NCI-H1694 treated with DMSO at 0.1 percent for 48 hours (cell line): ENCODE results near the gene UGT2A3.

Experiments used
- DNase-seq: peaks from one replicate; lab custom pipeline; 2025; lab: John Stamatoyannopoulos, UW

The UGT2A3 gene

DNA sequence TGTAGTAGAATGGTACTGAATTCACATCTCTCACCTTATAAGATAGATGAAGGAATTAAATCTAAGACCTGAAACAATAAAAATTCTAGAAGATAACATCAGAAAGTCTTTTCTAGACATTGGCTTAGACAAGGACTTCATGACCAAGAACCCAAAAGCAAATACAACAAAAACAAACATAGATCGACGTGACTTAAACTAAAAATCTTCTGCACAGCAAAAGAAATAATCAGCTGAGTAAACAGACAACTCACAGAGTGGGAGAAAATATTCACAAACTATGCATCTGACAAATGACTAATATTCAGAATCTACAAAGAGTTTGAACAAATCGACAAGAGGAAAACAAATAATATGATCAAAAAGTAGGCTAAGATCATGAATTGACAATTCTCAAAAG, 38.8 kb downstream of the UGT2A3 start:
- DNase-seq: no peak

DNA sequence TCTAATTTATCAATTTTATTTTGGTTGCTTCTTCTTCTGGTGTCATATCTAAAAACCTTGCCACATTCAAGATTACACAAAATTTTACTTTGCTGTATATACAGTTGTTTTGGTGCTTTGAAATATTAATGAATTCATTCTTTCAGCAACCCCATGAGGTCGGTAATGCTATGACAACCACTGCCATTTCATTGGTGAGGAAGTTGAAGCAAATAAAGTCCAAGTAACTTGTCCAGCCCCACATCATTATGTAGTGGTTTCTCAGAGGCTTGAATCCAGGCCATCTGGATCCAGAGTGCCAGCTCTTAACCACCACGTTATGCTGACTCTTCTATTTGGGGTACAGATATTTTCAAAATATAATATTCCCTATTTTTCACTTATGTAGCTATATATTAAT, 42.2 kb downstream of the UGT2A3 start:
- DNase-seq: no peak

DNA sequence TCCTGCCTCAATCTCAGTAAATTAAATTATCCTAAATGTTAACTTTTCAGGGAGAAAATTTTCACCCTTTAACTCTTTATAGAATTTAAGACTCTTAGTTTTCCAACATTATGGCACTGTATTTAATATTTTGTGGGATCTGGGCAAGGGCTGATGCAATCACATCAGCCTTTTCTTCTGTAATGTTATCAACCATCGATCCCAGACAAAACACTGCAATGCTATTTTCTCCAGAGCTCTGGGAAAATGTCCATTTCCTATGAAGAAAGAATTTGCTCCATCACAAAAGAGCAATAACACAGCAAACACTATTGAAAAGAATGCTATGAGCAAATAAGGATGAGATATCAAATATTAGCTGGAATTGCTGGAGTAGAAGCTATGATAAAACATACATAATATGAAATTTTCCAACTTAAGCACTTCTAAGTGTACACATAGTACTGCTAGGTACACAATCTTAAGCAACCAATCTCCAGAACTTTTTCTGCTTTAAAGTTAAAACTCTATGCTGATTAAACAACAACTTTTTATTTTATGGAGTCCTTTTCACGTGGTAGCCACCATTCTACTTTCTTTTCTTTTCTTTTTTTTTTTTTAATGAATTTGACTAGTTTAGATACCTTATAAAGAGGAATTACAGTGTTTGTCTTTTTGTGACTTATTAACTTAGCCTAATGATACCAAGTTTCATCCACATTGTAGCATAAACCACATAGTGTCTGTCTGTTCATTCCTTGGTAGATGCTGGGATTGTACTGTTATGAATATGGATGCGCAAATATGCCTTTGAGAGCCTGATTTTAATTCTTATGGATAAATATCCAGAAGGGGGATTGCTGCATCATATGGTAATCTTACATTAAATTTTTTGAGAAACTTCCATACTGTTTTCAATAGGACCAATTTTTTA, 43.6 kb downstream of the UGT2A3 start:
- no peak for DNase-seq

DNA sequence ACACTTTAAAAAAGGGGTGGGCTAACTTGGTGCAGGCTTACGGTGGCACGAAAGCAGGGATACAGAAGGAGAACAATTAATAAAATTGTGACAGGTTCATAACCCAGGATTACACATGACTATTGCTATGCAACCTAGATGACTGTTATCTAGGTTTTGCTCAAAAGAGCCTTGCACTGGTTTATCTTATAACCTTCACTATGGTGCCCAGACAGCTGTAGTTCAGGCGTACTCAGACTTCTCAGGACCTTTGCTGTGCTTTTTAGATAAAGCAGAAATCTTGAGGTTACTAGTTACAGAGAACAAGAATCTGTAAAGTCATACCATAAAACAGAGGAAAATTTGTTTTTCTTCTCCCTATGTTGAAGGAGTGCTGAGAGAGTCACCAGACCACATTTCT, 44.4 kb downstream of the UGT2A3 start:
- no peak for DNase-seq

DNA sequence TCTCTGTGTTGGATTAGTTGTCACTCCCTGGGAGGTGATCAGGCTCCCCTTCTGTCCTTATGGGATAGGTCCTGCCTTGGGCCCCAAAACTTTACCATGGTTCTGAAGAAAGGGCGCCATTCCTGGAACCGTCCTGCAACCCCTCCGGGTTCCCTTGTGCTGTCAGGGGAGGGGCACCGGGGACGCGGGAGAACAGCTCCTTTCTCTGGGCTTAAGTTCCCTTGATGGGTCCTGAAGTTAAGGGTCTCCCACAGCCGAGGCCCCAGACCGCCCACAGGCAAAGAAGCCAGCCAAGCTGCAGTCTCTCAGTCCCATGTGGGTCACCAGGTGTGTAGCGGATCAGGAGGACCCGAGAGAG, 44.8 kb downstream of the UGT2A3 start:
- no peak for DNase-seq

DNA sequence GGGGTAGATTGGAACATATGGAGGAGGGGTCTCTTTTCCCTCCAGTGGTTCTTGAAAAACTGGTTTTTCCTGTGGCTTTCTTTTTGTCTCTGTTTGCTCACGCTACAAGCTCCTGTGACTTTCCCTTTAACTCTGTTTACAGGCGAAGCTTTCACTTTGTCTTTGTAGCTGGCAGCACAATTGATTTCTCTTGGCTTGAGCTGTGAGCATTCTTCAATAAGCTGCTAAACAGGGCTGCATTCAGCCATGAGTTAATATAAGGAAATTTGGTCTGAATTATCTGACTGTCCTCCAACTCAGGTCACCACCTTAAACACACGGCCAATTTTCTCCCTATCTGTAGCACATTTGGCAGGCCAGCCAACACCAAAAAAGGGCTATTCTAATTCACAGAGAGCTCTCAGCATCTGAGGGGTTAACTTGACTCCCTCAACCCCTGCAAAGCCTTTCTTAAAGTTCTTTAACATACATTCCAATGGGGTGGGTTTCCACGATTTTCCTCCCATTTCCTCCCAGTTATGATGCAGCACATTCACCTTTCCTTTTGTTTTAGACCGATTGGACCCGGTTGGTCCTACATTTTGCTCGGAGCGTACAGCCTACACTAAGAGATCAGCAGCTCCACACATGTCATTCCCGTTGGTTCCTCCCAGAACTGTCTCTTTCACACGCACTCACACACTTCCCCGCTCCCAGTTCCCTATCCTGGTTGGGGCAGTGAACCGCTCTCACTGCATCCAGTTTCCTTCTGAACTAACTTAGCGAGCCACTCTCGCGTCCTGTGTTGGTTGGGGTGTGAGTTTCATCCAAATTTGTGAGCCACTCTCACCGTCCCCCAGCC, 45.4 kb downstream of the UGT2A3 start:
- no peak for DNase-seq

DNA sequence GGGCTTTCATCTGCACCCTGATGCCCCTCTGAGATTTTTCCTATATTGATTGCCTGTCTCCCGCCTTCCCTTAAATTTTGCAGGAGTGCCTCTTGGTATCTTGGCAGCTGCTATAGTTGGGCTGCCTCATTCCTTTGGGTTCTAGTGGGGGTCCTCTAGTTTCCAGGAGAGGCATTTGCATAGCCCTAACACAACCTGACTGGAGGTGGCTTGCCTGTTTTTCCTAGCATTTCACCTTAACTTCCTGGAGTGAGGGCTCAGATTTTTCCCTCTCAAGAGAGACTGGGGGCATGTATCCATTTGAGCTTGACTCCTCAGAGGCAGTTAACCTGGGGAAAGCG, 46.0 kb downstream of the UGT2A3 start:
- DNase-seq: no peak

DNA sequence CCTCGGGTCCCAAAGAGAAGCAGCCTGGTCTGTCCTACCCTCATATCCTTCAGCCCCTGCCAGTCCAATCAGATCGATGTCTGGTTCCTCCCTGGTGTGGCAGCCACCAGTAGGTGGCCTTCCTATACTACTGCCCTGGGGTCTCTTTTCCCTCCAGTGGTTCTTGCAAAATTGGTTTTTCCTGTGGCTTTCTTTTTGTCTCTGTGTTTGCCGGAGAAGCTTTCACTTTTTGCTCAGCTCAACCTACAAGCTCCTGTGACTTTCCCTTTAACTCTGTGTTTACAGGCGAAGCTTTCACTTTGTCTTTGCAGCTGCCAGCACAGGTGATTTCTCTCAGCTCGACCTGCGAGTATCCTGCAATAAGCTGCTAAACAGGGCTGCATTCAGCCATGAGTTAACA, 46.8 kb downstream of the UGT2A3 start:
- no peak for DNase-seq

DNA sequence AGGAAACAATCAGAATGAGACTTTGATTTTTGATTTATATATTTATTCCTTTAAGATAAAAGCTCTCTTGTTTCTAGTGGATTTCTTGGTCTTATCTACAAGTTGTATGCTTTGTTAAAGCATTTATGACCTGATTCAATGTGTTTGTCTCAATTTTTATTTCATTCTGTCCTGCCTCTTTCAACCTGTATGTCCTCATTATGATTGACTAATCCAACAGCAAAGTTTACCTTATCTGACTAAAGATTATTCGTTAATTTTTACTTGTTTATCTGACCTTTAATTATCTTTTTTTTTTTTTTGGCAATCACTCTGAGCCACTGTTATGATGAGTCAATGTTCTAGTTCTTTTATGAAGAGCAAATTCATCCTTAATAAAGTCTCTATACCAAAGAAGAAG, 54.9 kb downstream of the UGT2A3 start:
- DNase-seq: no peak

DNA sequence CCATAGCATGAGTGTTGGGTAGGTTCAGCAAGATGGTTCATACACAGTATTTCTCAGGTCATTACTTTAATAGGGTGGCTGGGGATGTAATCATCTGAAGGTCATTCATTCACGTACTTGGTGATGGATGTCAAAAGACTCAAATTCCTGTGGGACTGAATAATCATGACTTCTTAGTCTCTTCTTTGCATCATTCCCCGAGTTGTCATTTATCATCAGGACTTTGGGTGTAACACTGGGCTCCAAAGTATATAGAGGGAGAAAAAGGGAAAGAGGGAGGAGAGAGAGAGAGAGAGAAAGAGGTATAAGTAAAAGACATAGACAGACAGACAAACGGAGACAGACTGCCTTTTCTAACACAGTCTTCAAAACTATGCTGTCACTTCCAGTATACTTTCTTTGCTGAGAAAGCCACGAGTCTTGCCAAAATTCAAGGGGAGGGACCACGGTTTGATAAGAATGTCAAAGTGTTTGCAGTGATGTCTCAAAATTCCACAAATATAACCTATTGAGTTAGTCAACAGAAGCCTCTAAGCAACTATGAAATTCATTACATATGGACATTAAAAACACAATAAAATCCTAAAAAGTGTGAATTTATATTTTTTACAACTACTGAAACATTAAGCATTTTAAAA, 55.9 kb downstream of the UGT2A3 start:
- no peak for DNase-seq

DNA sequence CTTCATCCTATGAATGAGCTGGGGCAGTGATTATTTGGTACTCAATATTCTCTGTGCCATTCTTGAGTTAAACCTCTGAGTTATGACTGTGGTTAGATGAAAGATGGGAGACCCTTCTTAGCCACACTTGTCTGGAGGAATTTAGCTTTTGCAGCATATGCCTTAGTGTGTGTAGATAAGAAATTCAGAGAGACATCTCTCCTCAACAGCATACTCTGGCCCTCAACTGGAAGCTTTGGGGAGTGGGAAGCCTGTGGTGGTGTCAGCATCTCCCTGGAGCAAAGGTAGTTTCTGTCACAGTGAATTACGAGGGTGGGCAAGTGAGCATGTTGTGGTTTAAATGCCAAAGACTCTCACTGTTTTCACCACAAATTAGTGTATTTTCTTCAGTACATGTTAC, 58.7 kb downstream of the UGT2A3 start:
- DNase-seq: no peak

DNA sequence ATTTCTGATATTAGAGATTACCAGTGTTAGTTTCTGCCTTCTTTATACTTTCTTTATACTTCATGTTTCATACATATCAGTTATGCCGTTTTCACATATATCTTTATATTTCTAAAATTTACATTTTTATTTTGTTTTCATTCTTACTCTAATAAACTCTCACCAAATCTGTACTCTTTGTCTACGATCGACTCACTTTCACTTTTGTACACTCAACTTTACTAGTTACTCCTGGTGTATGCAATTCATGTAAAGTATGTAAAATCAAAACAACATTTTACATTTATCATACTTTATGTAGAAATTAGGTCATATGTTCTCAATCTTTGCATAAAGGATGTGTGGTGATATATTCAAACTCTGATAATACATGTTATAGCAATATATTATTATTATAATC, 59.9 kb downstream of the UGT2A3 start:
- no peak for DNase-seq

DNA sequence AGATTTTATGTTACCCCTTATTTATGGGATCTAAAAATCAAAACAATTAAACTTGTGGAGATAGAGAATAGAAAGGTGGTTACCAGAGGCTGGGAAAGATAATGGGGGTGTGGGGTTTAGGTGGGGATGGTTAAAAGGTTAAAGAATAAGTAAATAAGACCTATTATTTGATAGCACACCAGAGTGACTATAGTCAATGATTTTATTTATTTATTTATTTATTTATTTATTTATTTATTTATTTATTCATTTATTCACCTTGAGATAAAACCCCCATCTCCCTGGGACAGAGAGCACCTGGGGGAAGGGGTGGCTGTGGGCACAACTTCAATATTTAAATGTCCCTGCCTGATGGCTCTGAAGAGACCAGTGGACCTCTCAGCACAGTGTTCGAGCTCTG, 66.1 kb downstream of the UGT2A3 start:
- no peak for DNase-seq

DNA sequence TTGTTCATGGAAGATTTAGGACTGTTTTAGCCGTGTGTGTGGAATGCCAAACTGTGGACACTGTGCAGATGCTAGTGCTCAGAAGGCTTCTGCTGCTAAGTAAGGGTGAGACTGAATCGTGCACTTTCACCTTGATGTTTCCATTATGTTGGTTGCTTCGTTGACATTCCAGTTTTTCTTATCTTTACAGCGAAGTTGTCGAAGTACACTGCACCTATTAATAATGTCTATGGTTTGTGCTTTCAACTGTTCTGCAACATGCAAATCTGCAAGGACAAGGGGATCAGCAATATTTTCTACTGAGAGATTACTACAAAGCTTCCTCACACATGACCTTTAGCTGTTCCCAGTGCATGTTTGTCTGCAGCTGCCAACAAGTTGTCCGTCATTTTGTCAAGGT, 67.7 kb downstream of the UGT2A3 start:
- no peak for DNase-seq
